ENCODE measurements around the gene TRIO.

TRIO gene

DNA sequence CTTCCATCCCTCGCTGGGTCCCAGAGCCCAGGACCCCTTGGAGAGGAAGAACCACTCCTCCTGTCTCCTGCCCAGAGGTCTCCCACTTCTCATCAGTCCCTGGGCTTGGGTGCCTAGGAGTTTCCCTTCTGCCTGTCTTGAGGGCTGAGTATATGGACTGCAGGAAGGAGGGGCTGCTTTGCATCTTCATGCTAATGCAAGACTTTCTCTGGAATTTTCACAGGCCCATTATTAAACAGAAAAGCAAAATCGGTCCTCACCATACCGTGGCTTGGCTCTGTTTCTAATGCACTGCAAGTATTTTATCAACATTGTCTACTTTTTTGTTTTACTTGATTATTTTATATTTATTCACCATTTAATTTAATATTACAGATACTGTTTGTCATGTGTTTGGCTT, 34.5 kb downstream of the TRIO start:
- DNase-seq (ENCODE audit: low read depth): no peak
- TF ChIP-seq, protein P1, sequence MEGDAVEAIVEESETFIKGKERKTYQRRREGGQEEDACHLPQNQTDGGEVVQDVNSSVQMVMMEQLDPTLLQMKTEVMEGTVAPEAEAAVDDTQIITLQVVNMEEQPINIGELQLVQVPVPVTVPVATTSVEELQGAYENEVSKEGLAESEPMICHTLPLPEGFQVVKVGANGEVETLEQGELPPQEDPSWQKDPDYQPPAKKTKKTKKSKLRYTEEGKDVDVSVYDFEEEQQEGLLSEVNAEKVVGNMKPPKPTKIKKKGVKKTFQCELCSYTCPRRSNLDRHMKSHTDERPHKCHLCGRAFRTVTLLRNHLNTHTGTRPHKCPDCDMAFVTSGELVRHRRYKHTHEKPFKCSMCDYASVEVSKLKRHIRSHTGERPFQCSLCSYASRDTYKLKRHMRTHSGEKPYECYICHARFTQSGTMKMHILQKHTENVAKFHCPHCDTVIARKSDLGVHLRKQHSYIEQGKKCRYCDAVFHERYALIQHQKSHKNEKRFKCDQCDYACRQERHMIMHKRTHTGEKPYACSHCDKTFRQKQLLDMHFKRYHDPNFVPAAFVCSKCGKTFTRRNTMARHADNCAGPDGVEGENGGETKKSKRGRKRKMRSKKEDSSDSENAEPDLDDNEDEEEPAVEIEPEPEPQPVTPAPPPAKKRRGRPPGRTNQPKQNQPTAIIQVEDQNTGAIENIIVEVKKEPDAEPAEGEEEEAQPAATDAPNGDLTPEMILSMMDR (IDR thresholded peaks at IDR 0.05; ENCODE audit: control insufficient read depth, extremely low read depth, insufficient read depth): no peak
- H3K4me3 ChIP-seq (ENCODE audit: low read depth, low read length): no peak overlapping the region

DNA sequence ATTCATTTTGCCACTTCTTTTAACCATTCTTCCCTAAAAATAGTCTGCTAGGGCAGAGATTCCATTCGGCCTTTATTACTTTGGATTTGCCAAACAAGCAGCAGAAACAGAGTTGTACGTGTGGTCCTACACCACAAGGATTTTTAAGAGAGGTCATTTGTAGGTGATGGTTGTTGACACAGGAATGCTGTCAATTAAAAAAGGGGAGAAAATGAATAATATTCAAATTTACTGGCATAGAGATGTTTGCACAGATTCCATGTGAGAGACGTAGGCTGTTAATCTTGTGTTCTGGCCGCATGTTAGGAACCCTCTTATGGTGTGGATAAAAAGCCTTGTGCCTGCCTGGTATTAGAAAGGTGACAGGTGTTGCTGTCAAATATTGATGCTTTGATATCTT, 34.9 kb downstream of the TRIO start:
- DNase-seq (ENCODE audit: low read depth): no peak
- no peak overlapping the region for H3K4me3 ChIP-seq (ENCODE audit: low read depth, low read length)
- TF ChIP-seq, protein P1 (IDR thresholded peaks at IDR 0.05; ENCODE audit: control insufficient read depth, extremely low read depth, insufficient read depth): no peak

DNA sequence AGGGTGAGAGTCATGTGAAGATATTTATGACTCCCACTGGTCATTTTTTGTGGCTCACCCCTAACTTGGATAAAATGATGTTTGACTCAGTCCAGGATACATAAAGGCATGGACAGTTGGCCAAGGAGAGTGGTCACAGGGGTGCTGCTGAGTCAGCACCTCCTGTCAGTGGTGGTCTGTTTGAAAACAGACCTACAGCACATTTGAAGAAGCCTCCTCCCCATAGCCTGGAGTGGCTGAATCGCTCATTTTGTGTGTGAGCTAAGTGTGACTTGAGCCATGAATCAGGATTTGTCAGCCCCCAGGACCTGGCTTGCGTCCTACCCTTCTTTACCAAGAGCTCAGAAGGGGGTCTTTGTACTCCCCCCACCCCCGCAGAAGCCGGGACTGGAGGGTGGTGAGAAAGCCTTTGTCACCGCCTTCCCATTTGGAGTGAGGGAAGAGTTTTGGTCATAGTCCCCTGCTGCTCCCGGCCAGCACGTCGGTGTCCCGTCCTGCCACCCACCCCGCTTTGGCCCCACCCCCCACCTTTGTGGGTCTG, 35.6 kb downstream of the TRIO start:
- no peak overlapping the region for H3K4me3 ChIP-seq (ENCODE audit: low read depth, low read length)
- TF ChIP-seq, protein P1 (IDR thresholded peaks at IDR 0.05; ENCODE audit: control insufficient read depth, extremely low read depth, insufficient read depth): no peak
- DNase-seq (ENCODE audit: low read depth): no peak

DNA sequence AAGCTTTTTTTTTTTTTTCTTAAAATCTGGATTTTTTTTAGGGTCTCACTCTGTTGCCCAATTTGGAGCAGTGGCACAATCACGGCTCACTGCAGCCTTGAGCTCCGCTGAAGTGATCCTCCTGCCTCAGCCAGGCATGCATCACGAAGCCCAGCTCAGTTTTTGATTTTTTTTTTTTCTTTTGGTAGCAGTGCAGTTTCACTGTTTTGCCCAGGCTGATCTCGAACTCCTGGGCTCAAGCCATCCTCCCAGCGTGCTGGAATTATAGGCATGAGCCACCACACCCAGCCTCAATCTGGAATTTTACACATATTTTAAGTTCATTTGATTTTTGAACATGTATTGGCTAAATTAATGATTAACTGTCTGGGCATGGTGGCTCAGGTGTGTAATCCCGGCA, 36.3 kb downstream of the TRIO start:
- TF ChIP-seq, protein P1 (IDR thresholded peaks at IDR 0.05; ENCODE audit: control insufficient read depth, extremely low read depth, insufficient read depth): no peak
- H3K4me3 ChIP-seq (ENCODE audit: low read depth, low read length): no peak overlapping the region
- DNase-seq (ENCODE audit: low read depth): no peak

DNA sequence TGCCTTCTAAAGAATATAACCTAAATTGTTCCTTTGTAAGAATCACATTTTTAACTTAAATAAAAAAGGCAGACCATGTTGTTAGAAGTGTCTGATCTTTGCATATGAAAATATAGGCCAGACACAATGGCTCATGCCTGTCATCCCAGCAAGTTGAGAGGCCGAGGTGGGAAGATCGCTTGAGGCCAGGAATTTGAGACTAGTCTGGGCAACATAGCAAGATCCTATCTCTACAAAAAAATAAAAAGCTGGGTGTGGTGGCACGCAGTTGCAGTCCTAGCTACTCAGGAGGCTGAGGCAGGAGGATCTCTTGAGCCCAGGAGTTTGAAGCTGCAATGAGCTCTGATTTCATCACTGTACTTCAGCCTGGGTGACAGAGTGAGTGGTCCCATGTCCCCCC, 37.3 kb downstream of the TRIO start:
- TF ChIP-seq, protein P1 (IDR thresholded peaks at IDR 0.05; ENCODE audit: control insufficient read depth, extremely low read depth, insufficient read depth): no peak
- no peak for DNase-seq (ENCODE audit: low read depth)

DNA sequence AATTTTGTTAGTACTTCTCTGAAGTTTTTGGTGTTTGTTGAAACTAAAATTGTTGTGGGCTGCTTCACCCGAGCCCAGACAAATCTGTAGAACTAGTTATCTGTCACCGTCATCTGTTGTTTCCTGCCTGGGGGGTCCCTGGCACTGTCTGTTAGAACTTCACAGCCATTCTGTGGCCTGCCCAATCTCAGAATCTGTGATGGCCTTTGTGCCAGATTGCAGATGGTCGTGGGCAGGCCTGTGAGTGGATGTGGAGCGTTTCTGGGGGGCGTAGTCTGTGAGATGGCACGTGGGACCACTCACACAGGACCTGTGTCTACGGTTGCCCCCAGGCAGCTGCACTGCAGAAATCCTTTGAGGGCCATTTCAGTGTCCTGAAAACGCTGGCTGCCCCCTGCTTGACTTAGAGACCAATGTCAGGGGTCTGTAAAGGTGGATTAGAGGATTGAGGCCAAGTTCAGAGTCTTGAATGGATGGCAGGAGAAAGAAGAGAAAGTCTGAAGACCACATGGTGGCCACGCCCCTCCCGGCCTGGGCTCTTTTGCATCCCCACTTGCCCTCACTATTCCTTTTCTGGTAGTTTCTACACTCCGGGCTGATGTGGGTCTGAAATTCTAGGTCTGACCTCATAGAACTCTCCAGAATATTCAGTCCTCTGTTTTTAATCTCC, 38.3 kb downstream of the TRIO start:
- TF ChIP-seq, protein P1 (IDR thresholded peaks at IDR 0.05; ENCODE audit: control insufficient read depth, extremely low read depth, insufficient read depth): no peak
- H3K4me3 ChIP-seq (ENCODE audit: low read depth, low read length): no peak overlapping the region
- no peak for DNase-seq (ENCODE audit: low read depth)

More for the DNA sequence above, 37.3 kb downstream of the TRIO start:
- no peak overlapping the region for H3K4me3 ChIP-seq (ENCODE audit: low read depth, low read length)

DNA sequence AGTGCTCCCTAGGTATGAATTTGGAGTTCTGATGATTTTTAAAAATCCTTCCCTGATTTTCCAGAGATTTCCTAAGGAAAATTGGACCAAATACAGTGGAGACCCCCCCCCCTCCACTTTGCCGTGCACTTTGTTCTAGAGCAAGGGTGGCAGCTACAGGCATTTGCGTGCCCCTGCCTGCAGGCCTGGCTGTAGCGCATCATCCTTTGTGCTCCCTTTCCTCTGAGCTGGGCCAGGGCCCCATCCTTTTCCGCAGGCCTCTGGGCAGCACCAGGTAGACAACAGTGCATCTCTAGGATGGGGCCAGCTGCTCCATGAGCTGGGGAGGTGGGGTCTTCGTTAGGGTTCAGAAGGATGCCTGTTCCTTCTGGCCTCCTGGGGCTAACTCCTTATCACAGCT, 39.6 kb downstream of the TRIO start:
- TF ChIP-seq, protein P1 (IDR thresholded peaks at IDR 0.05; ENCODE audit: control insufficient read depth, extremely low read depth, insufficient read depth): no peak
- no peak for DNase-seq (ENCODE audit: low read depth)
- no peak overlapping the region for H3K4me3 ChIP-seq (ENCODE audit: low read depth, low read length)
